Osteocyte (in vitro differentiated cells): ENCODE data around the gene GID4. TPM values are rescaled to one million over a fixed set of nuclear protein-coding genes. Genes with fewer than 3 reads are reported as not detected.
A peak's percentile ranks its signal among the peaks of the same experiment; 100 is the strongest.

ENCODE experiments used
- DNase-seq: peaks from one replicate; pipeline ENCODE4 v3.0.0; 2021; ENCODE audit warnings: mixed read lengths; ENCODE audit not compliant: unreplicated experiment; ENCODE audit errors: extremely low spot score
- H3K27ac Mint-ChIP-seq: one replicate; pipeline ENCODE4 v1.8.0; 2021; ENCODE audit warnings: mild to moderate bottlenecking, mixed read lengths; ENCODE audit not compliant: unreplicated experiment
- H3K27me3 Mint-ChIP-seq: one replicate; pipeline ENCODE4 v1.8.0; 2021; ENCODE audit warnings: mixed read lengths; ENCODE audit not compliant: unreplicated experiment
- H3K36me3 Mint-ChIP-seq: one replicate; pipeline ENCODE4 v1.8.0; 2021; ENCODE audit warnings: mixed read lengths; ENCODE audit not compliant: unreplicated experiment
- H3K4me1 Mint-ChIP-seq: one replicate; pipeline ENCODE4 v1.8.0; 2021; ENCODE audit warnings: mixed read lengths; ENCODE audit not compliant: unreplicated experiment
- H3K4me3 Mint-ChIP-seq: one replicate; pipeline ENCODE4 v1.8.0; 2021; ENCODE audit warnings: mild to moderate bottlenecking, moderate library complexity, mixed read lengths; ENCODE audit not compliant: unreplicated experiment
- H3K9me3 Mint-ChIP-seq: one replicate; pipeline ENCODE4 v1.8.0; 2021; ENCODE audit warnings: mixed read lengths; ENCODE audit not compliant: unreplicated experiment
- CTCF ChIP-seq: fragments of 200-600 bp; sonication (generic); IDR thresholded peaks from 2 replicates; pipeline ENCODE4 v1.5.0; 2021; ENCODE audit warnings: antibody characterized with exemption, mild to moderate bottlenecking, moderate library complexity
- long read RNA-seq: library from polyadenylated mRNA; unstranded; transcript quantifications from one replicate; pipeline ENCODE4 v2.0.0, GENCODE V29; 2021
- total RNA-seq: library from RNA; stranded (reverse); gene quantifications from 2 replicates; pipeline ENCODE4 v1.2.1, GENCODE V29; 2021

GID4 gene
- 9.2 and 12.9 TPM in 2 replicates for total RNA-seq
- long read RNA-seq, full-length matches to known transcripts: 1 of 11 reads
- long read RNA-seq, partial matches to known transcripts: 7 of 11 reads
- long read RNA-seq, other reads (novel, unspliced or antisense): 3 of 11 reads

- Mint-ChIP-seq H3K36me3 (no peaks in the 10 kb centered on the region), H3K27me3 (no peaks in the 10 kb centered on the region), H3K9me3 (no peaks in the 10 kb centered on the region), H3K27ac (peak within 1 kb of the TSS; percentile 80), H3K4me1 (peaks cover 40% of the 10 kb centered on the region), H3K4me3 (peak within 1 kb of the TSS; percentile 91)
- DNase-seq: peak; percentile 100
- TF ChIP-seq CTCF: peak; percentile 13
Measured at GRCh38 chr17:18038861-18039534, at the start of gene GID4, which contains the start of gene ATPAF2. TSS of gene GID4 (plus strand) at chr17:18039408. CDS start at chr17:18039465, 57 bp downstream. TSS of gene ATPAF2 (minus strand) at chr17:18039168. CDS start at chr17:18039013, 155 bp downstream.

GRCh38 chr17:17989618-17990017, 49.6 kb upstream of the GID4 start:
- peaks cover 25% of the 10 kb centered on the region for H3K4me1 Mint-ChIP-seq
- no peak overlapping the region for H3K4me3 Mint-ChIP-seq
- H3K27me3 Mint-ChIP-seq: no peaks in the 10 kb centered on the region
- peak overlapping the region; percentile 76 for H3K27ac Mint-ChIP-seq
- TF ChIP-seq CTCF: no peak
- H3K9me3 Mint-ChIP-seq: no peaks in the 10 kb centered on the region
- no peak for DNase-seq
- H3K36me3 Mint-ChIP-seq: no peaks in the 10 kb centered on the region

GRCh38 chr17:17990282-17990681, 48.9 kb upstream of the GID4 start:
- Mint-ChIP-seq H3K4me1 (peaks cover 32% of the 10 kb centered on the region), H3K27ac (peak overlapping the region; percentile 76), H3K27me3 (no peaks in the 10 kb centered on the region), H3K4me3 (no peak overlapping the region), H3K36me3 (no peaks in the 10 kb centered on the region), H3K9me3 (no peaks in the 10 kb centered on the region)
- no peak for DNase-seq
- no peak for TF ChIP-seq CTCF

GRCh38 chr17:17993366-17993765, 45.8 kb upstream of the GID4 start:
- TF ChIP-seq CTCF: no peak
- no peak for DNase-seq
- no peaks in the 10 kb centered on the region for H3K9me3 Mint-ChIP-seq
- H3K27ac Mint-ChIP-seq: peak overlapping the region; percentile 4
- peaks cover 35% of the 10 kb centered on the region for H3K4me1 Mint-ChIP-seq
- no peaks in the 10 kb centered on the region for H3K36me3 Mint-ChIP-seq
- H3K4me3 Mint-ChIP-seq: no peak overlapping the region
- no peaks in the 10 kb centered on the region for H3K27me3 Mint-ChIP-seq

GRCh38 chr17:17993852-17994251, 45.4 kb upstream of the GID4 start:
- no peak for DNase-seq
- peak overlapping the region; percentile 83 for H3K27ac Mint-ChIP-seq
- H3K4me3 Mint-ChIP-seq: no peak overlapping the region

More at GRCh38 chr17:17993852-17994251, 45.4 kb upstream of the GID4 start:
- TF ChIP-seq CTCF: no peak
- H3K36me3 Mint-ChIP-seq: no peaks in the 10 kb centered on the region
- H3K27me3 Mint-ChIP-seq: no peaks in the 10 kb centered on the region
- peaks cover 35% of the 10 kb centered on the region for H3K4me1 Mint-ChIP-seq
- H3K9me3 Mint-ChIP-seq: no peaks in the 10 kb centered on the region
